Measurements from ENCODE around the gene CELSR2. TPM values are rescaled to one million over a fixed set of nuclear protein-coding genes. Genes with fewer than 3 reads are reported as not detected.

CELSR2 gene
- total RNA-seq, 4 donors from 2014 or later, result 7.8 to 20.4 (median 10.5) TPM

DNA sequence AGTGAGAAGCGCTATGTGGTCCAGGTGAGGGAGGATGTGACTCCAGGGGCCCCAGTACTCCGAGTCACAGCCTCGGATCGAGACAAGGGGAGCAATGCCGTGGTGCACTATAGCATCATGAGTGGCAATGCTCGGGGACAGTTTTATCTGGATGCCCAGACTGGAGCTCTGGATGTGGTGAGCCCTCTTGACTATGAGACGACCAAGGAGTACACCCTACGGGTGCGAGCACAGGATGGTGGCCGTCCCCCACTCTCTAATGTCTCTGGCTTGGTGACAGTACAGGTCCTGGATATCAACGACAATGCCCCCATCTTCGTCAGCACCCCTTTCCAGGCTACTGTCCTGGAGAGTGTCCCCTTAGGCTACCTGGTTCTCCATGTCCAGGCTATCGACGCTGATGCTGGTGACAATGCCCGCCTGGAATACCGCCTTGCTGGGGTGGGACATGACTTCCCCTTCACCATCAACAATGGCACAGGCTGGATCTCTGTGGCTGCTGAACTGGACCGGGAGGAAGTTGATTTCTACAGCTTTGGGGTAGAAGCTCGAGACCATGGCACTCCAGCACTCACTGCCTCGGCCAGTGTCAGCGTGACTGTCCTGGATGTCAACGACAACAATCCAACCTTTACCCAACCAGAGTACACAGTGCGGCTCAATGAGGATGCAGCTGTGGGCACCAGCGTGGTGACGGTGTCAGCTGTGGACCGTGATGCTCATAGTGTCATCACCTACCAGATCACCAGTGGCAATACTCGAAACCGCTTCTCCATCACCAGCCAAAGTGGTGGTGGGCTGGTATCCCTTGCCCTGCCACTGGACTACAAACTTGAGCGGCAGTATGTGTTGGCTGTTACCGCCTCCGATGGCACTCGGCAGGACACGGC, 2.2 kb downstream of the CELSR2 start:
- H3K4me1 ChIP-seq, result peaks cover 29 to 70% (median 54%) of the 10 kb centered on the region in 4 donors
- WGBS, result 94% methylated on average over 31 of the region's 32 CpGs
- TF ChIP-seq EP300 (IDR thresholded peaks at IDR 0.05) (no peak), POLR2A (IDR thresholded peaks at IDR 0.05; ENCODE audit: low read depth) (no peak), POLR2AphosphoS5 (IDR thresholded peaks at IDR 0.05) (no peak)
- TF ChIP-seq, protein P1, sequence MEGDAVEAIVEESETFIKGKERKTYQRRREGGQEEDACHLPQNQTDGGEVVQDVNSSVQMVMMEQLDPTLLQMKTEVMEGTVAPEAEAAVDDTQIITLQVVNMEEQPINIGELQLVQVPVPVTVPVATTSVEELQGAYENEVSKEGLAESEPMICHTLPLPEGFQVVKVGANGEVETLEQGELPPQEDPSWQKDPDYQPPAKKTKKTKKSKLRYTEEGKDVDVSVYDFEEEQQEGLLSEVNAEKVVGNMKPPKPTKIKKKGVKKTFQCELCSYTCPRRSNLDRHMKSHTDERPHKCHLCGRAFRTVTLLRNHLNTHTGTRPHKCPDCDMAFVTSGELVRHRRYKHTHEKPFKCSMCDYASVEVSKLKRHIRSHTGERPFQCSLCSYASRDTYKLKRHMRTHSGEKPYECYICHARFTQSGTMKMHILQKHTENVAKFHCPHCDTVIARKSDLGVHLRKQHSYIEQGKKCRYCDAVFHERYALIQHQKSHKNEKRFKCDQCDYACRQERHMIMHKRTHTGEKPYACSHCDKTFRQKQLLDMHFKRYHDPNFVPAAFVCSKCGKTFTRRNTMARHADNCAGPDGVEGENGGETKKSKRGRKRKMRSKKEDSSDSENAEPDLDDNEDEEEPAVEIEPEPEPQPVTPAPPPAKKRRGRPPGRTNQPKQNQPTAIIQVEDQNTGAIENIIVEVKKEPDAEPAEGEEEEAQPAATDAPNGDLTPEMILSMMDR (IDR thresholded peaks at IDR 0.05), result no peak
- H3K27me3 ChIP-seq, result no peaks in the 10 kb centered on the region
- H3K9me3 ChIP-seq, result no peaks in the 10 kb centered on the region
- no peaks in the 10 kb centered on the region for H3K36me3 ChIP-seq
- H3K4me3 ChIP-seq, result no peak overlapping the region
- H3K27ac ChIP-seq (replicated peaks in 1 of 4), result no peak overlapping the region
- intact Hi-C loops (cut with DNase I), result no loop called here
- DNase-seq (ENCODE audit: extremely low spot score), result no peak

GRCh38 chr1:109252167-109252892, 3.0 kb downstream of the CELSR2 start:
- TF ChIP-seq POLR2A (IDR thresholded peaks at IDR 0.05; ENCODE audit: low read depth) (no peak), EP300 (IDR thresholded peaks at IDR 0.05) (no peak), POLR2AphosphoS5 (IDR thresholded peaks at IDR 0.05) (no peak)
- TF ChIP-seq, protein P1 (IDR thresholded peaks at IDR 0.05), result no peak
- no peak overlapping the region for H3K4me3 ChIP-seq
- no peak for DNase-seq (ENCODE audit: extremely low spot score)
- H3K27me3 ChIP-seq, result no peaks in the 10 kb centered on the region
- no peaks in the 10 kb centered on the region for H3K9me3 ChIP-seq
- intact Hi-C loops (cut with DNase I), result no loop called here
- no peaks in the 10 kb centered on the region for H3K36me3 ChIP-seq
- 98% methylated on average over 31 of the region's 31 CpGs for WGBS
- peak overlapping the region in 3 of 4 donors; percentile 86 to 90 (median 90) for H3K27ac ChIP-seq (replicated peaks in 1 of 4)
- H3K4me1 ChIP-seq, result peaks cover 29 to 70% (median 54%) of the 10 kb centered on the region in 4 donors

DNA sequence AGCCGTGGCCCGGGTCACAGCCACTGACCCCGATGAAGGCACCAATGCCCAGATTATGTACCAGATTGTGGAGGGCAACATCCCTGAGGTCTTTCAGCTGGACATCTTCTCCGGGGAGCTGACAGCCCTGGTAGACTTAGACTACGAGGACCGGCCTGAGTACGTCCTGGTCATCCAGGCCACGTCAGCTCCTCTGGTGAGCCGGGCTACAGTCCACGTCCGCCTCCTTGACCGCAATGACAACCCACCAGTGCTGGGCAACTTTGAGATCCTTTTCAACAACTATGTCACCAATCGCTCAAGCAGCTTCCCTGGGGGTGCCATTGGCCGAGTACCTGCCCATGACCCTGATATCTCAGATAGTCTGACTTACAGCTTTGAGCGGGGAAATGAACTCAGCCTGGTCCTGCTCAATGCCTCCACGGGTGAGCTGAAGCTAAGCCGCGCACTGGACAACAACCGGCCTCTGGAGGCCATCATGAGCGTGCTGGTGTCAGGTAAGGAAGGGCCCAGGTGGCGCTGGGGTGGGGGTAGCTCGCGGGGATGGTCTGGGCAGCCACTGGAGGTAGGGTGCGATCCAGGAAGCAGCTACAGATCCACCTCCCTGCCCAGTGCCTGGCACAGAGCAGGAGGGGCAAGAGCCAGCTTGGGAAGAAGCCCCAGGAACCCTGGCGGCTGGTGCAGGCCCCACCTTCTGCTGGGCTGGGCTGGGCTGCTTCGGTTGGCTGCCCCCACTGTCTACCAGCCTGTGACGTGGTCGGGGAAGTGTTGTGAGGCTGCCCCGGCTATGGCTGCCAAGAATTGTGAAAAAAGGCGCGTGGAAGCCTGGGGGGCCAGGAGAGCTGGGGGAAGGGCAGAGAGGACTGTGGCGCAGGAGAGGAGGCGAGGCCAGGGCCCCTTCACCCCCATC, 3.8 kb downstream of the CELSR2 start:
- intact Hi-C loops (cut with DNase I), result no loop called here
- peak overlapping the region; percentile 29 to 45 (median 34) for H3K4me3 ChIP-seq
- 71% methylated on average over 16 of the region's 33 CpGs for WGBS
- H3K9me3 ChIP-seq, result no peaks in the 10 kb centered on the region
- peak overlapping the region; percentile 86 to 90 (median 89) for H3K27ac ChIP-seq (replicated peaks in 1 of 4)
- H3K27me3 ChIP-seq, result no peaks in the 10 kb centered on the region
- TF ChIP-seq POLR2AphosphoS5 (IDR thresholded peaks at IDR 0.05) (peak; percentile 18 to 48), EP300 (IDR thresholded peaks at IDR 0.05) (no peak), POLR2A (IDR thresholded peaks at IDR 0.05; ENCODE audit: low read depth) (no peak)
- TF ChIP-seq, protein P1 (IDR thresholded peaks at IDR 0.05), result no peak
- peaks cover 29 to 70% (median 54%) of the 10 kb centered on the region in 4 donors for H3K4me1 ChIP-seq
- H3K36me3 ChIP-seq, result no peaks in the 10 kb centered on the region
- no peak for DNase-seq (ENCODE audit: extremely low spot score)

DNA sequence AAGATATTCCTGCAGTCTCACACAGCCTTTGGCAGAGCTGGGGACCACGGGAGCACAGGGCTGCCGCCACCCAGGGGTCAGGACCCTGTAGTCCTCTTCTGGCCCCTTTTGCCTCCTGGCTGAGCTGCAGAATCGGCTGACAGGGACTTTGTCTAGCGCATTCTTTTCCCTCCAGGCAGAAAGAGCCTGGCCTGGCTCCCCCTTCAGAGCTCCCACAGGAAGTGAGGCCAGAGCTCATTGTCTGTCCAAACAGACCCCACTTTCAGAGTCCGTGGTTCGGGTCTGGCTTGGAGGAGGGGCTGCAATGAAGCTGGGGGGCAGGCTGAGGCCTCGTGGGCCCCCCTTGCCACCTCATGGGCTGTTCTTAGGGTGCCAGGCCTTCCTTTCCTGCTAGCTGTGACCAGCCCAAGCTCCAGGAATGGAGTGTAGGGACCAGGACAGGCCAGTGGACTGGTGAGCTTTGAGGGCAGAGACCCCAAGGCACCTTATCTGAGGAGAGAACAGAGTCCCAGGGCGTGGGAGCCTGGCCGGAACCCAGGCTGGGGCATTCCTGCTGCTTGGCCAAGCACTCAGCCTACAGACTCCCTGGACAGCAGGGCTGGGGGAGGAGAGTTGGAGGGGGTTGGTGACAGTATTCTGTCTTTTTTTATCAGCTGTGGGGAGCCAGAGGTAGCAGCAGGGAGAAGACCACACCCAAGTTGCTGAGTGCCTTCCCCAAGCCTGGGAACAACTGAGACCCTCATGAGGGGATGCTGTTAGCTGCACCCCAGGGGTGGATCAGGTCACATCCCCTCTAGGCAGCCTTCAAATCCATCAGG, 4.7 kb downstream of the CELSR2 start:
- peak overlapping the region; percentile 29 to 45 (median 34) for H3K4me3 ChIP-seq

More for the DNA sequence above, 4.7 kb downstream of the CELSR2 start:
- Histone ChIP-seq H3K36me3 (peaks cover 0 to 8% (median 7%) of the 10 kb centered on the region in 4 donors), H3K4me1 (peaks cover 27 to 64% (median 49%) of the 10 kb centered on the region in 4 donors), H3K27me3 (no peaks in the 10 kb centered on the region), H3K9me3 (no peaks in the 10 kb centered on the region), H3K27ac (replicated peaks in 1 of 4) (peak overlapping the region; percentile 86 to 90 (median 89))
- intact Hi-C loops (cut with DNase I), result no loop called here
- WGBS, result 37% methylated on average over 5 of the region's 9 CpGs
- TF ChIP-seq POLR2AphosphoS5 (IDR thresholded peaks at IDR 0.05) (no peak), POLR2A (IDR thresholded peaks at IDR 0.05; ENCODE audit: low read depth) (no peak), EP300 (IDR thresholded peaks at IDR 0.05) (no peak)
- TF ChIP-seq, protein P1 (IDR thresholded peaks at IDR 0.05), result no peak
- DNase-seq (ENCODE audit: extremely low spot score), result no peak

Measured in esophagus muscularis mucosa (tissue), 4 donors.